Posterior cingulate gyrus (tissue), 11 donors: ENCODE measurements around the gene WDR19.
"Not testable (repeated sequence)": the region's sequence is repeated elsewhere in the genome, so short reads cannot be mapped to it uniquely, and the experiment has no call there.

ENCODE experiments used
- DNase-seq, 10 donors: peaks; one replicate each; pipeline versions ENCODE4 v3.0.0 to v3.0.0-alpha.2; 2020 to 2021; ENCODE audit warnings: mixed read lengths in 3 of 10
- intact Hi-C: fragments of 100-400 bp; cut with DNase I; formaldehyde crosslinking; loops from one replicate; pipeline ENCODE4 v1.15.1; 2023

WDR19 gene

DNA sequence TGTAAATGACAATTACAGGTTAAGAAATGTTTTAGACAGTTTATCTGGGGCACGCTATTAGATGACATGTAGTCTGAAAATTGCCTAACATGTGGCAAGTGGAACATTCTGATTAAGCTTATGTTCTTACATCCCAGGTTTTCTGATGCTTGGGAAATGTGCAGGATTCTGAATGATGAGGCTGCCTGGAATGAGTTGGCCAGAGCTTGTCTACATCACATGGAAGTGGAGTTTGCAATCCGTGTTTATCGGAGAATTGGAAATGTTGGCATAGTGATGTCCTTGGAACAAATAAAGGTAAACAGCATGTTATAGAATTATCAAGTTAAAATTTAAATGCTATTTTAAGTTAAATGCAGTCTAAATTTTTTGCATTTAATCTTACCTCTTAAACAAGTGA lies 49.3 kb downstream of the WDR19 start:
- intact Hi-C loops = no loop called here
- DNase-seq = no peak

DNA sequence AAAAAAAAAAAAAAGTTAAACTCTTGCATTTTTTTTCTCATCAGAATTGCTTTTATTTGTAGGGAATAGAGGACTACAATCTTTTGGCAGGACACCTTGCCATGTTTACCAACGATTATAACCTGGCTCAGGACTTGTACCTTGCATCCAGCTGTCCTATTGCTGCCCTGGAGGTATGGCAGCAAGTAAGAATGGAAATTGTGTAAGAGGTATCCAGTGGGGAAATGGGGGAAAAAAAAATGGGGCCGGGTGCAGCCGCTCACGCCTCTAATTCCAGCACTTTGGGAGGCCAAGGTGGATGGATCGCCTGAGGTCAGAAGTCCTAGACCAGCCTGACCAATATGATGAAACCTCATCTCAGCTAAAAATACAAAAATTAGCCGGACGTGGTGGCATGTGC lies 49.8 kb downstream of the WDR19 start:
- no peak for DNase-seq
- intact Hi-C loops = no loop called here

DNA sequence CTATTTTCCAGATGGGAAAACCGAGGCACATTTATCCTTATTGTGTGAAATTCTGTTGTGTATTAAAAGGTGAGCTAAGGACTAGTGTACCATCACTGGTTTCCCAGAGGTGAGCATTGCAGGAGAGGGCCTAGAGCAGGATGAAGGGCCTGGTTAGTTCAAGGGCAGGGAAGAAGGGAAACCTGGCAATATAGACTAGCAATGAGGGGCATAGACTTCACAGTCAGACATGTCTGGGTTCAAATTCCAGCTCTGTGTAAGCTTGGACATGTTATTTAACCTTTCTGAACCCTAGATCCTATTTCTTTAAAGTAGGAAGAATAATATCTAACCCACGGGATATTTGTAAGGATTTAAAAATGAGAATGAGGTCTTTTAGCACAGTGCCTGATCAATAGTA lies 50.8 kb downstream of the WDR19 start:
- DNase-seq = no peak

DNA sequence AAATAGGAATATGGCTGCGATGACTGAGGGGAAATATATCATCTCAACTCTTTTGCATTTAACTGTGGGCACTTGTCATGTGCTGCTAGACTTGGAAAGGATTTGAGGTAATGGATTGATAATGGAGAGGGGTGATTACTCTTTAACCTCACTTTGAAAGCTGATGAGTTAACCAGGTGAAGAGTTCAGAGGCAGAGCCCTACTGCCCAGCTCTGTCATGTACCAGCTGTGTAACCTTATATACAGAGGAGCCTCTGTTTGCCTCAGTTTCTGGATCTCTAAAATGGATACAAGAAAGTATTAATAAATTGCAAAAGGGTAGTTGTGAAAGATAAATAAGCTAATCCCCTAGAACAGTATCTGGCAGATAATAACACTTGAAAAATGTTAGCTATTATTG lies 51.5 kb downstream of the WDR19 start:
- intact Hi-C loops = no loop called here
- DNase-seq = no peak

More for the DNA sequence above, 50.8 kb downstream of the WDR19 start:
- intact Hi-C loops = no loop called here

DNA sequence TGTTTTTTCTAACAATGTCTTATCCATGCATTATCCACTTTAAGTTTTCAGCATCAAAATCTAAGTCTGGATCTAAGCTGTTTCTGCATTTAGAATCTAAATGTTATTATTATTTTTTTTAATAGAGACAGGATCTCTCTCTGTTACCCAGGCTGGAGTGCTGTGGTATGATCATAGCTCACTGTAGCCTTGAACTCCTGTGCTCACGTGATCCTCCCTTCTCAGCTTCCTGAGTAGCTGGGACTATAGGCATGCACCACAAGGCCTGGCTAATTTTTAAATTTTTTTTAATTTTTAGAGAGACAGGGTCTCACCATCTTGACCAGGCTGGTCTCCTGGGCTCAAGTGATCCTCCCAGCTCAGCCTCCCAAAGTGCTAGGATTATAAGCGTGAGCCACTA lies 52.7 kb downstream of the WDR19 start:
- intact Hi-C loops = no loop called here
- DNase-seq = no peak

DNA sequence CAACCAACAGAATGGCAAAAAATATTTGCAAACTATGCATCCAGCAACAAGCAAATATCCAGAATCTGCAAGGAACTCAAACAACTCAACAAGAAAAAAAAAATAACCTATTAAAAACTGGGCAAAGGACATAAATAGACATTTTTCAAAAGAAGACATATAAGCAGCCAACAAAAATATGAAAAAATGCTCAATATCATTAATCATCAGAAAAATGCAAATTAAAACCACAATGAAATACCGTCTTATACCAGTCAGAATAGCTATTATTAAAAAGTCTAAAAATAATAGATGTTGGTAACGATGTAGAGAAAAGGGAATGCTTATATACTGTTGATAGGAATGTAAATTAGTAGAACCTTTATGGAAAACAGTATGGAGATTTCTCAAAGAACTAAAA lies 53.4 kb downstream of the WDR19 start:
- intact Hi-C loops = no loop called here
- no peak for DNase-seq

DNA sequence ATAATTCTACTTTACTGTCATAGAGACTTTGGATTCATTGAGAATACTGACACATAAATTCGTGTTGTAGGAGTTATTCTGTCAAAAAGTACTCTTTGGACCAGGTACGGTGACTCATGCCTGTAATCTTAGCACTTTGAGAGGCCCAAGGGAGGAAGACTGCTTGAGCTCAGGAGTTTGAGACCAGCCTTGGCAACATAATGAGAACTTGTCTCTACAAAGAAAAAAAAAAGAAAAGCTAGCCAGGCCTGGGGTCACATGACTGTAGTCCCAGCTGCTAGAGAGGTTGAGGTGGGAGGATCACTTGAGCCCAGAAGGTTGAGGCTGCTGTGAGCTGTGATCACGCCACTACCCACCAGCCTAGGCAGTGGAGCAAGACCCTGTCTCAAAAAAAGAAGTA lies 54.9 kb downstream of the WDR19 start:
- DNase-seq = no peak
- intact Hi-C loops = no loop called here

DNA sequence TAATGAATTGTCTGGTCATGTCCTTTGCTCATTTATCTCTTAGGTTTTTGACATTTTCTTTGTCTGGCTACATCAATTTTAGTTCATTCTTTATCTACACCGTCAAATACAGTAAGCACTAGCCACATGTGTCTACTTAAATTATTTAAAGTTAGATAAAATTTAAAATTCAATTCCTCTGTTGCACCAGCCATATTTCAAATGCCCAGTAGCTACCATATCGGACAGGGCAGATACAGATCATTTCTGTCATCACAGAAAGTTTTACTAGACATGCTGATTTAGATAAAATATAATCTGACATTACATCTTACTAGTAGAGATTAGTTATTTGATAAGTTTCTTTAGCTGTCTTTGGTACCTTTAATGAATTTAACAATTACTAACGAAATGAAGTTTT lies 61.1 kb downstream of the WDR19 start:
- no peak for DNase-seq
- intact Hi-C loops = no loop called here

DNA sequence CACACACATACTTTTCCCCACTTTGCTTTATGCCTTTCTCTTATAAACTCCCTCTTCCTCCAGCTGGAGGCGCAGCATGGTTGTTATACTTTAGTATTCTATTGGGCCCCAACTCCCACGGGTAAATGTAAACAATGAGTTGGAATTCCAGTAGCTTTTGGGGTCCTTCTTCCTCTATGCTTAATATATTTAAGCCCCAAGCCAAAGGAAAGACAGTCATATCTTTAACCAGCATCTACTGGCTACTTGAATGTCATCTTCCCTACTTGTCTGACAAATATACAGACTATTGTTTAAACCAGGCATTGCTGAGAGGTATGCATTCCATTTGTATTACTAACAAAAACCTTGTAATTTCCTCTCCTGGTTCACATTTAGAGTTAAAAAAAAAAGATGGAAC lies 72.9 kb downstream of the WDR19 start:
- DNase-seq = no peak
- intact Hi-C loops = no loop called here

DNA sequence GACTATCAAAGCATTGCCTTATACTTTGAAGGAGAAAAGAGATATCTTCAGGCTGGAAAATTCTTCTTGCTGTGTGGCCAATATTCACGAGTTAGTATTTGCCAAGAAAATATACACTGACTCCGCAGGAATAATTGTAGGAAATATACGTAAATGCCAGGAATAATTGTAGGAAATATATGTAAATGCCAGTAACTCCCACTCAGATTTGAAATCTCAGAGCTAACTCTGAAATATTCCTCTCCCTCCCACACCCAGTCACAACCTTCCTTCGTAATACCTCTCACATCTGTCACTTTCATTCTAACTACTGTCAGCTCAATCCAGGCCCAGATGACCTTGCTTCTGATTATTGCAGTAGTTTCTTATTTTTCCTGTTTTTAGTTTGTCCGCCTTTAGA lies 73.5 kb downstream of the WDR19 start:
- intact Hi-C loops = no loop called here
- DNase-seq = no peak

DNA sequence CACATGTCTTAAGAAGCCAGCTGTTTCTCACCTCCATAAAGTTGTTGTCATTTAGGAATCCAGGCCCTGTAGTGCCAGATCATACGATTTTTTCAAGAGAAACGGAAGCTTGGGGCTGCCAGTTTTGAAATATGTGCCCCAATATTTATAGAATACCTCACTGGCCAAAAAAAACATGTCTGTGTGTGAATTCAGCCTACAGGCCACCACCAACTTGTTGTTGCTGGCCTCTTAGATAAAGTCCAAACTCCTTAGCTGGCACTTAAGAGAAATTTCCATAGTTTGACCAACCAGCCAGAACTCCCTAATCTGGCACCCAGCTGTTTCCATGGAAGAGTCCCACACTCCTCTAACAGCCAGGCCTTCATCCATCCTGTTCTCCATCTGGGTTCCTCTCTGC lies 74.1 kb downstream of the WDR19 start:
- DNase-seq = no peak
- intact Hi-C loops = no loop called here

DNA sequence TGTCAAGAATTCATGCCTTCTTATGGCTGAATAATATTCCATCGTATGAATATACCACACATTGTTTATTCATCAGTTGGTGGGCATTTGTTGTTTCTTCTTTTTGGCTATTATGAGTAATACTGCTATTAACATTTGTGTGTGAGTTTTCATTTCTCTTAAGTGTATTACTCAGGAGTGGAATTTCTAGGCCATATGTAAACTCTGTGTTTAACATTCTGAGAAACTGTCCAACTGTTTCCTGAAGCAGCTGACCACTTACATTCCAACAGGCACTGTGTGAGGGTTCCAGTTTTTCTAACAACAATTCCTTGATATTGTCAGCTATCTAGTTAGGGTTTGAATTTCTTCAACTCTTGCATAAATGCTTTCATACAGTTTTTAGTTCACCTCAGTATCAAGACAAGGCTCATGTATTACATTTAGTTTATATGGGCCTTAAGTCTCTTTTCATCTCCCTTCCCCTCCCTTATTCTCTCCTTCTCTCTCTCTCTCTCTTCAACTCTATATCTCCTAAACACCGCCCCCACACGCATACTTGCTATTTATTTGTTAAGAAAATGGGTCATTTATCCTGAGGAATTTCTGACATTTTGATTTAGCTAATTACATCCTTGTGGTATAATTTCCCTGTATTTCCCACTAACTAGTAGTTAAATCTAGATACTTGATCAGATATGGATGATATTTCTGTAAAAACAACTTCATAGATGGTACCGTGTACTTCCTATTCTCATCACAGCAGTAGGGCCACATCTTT lies 77.4 kb downstream of the WDR19 start:
- DNase-seq = no peak
- intact Hi-C loops = no loop called here

DNA sequence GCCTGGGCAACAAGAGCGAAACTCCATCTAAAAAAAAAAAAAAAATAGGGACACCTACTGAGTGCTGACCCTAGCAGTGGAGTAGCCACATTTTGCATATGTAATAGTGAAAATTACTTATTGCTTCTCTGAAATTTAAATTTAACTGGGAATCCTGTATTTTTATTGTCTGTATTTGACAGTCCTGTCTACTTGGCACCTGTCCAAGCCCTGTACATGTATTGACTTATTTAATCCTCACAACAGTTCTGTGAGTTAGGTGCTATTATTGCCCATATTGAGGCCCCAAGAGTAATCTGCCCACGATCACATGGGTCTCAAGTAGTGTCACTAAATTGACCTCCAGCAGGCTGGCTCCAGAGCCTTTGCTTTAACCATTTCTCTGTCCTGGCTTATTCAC lies 81.6 kb downstream of the WDR19 start:
- intact Hi-C loops = no loop called here
- DNase-seq = no peak

DNA sequence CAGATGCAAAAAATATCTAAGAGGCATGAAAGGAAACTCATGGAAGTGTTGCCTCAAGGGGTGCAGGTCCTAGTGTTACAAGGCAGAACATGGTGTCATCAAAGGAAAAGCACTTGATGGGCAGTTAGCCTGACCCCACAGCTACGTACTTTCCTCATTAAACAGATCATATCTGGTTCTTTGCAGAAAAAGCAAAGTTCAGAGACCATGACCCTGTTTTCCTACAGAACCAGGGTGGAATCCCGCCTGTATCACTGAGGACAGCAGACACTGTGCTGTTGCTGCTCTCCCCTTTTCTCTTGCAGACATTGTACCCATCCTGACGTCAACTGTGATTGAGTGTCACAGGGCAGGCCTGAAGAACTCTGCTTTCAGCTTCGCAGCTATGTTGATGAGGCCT lies 92.2 kb downstream of the WDR19 start:
- intact Hi-C loops = no loop called here
- DNase-seq = no peak

DNA sequence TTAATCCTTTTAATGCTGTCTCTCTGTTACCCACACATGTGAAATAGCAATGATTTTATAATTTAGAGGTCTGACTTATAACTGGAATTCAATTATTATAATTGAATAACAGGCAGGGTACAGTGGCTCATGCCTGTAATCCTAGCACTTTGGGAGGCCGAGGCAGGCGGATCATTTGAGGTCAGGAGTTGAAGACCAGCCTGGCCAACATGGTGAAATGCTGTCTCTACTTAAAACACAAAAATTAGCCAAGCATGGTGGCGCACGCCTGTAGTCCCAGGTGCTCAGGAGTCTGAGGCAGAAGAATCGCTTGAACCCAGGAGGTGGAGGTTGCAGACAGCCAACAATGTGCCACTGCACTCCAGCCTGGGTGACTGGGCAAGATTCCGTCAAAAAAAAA lies 95.3 kb downstream of the WDR19 start:
- DNase-seq, intact Hi-C loops: not testable (repeated sequence)

DNA sequence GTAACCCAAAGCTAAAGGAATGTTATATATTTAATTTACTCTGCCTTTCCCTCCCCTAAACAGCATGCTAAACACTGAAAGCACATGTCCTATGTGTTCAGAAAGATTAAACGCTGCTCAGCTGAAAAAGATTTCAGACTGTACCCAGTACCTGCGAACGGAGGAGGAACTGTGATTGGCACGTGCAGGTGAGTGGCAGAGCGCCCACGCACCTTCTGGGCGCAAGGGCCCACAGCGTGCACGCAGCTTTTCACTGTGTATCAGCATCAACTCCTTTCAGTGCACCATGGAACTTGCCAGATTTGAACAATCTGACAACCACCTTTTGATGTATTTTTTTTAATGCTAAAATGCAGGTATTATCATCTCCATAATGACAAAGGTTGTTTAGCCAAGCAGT lies 96.1 kb downstream of the WDR19 start:
- intact Hi-C loops = no loop called here
- peak in 6 of 10 donors; percentile 17 to 84 (median 35) for DNase-seq

DNA sequence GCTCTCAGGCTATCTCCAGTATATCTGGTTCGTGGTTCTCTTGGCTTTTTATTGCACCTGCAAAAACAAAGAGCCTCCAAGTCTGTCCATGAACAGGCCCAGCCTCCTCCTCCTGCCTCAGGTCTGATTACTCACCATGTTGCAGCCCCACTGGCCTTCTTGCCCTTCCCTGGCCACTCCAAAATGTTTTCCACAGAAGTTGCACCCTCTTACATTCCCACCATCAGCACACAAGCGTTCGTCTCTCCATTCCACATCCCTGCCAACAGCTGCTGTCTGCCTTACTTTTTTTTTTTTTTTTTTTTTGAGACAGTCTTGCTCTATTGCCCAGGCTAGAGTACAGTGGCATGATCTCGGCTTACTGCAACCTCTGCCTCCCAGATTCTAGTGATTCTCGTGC lies 97.1 kb downstream of the WDR19 start:
- DNase-seq = no peak

DNA sequence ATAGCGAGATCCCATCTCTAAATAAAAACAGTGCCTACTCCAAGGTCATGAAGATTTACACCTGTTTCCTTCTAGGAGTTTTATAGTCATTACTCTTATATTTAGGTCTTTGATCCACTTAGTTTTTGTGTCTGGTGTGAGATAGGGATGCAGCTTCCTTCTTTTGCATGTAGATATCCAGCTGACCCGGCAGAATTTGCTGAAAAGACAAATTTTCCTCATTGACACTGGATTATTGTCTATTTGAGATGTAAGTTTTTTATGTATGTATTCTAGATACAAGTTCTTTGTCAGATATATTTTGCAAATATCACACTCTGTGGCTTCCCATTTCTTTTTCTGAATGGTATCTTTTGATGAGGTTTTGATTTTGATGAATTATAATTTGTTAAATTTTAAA lies 98.4 kb downstream of the WDR19 start:
- intact Hi-C loops = no loop called here
- DNase-seq = no peak

More for the DNA sequence above, 97.1 kb downstream of the WDR19 start:
- intact Hi-C loops = no loop called here

DNA sequence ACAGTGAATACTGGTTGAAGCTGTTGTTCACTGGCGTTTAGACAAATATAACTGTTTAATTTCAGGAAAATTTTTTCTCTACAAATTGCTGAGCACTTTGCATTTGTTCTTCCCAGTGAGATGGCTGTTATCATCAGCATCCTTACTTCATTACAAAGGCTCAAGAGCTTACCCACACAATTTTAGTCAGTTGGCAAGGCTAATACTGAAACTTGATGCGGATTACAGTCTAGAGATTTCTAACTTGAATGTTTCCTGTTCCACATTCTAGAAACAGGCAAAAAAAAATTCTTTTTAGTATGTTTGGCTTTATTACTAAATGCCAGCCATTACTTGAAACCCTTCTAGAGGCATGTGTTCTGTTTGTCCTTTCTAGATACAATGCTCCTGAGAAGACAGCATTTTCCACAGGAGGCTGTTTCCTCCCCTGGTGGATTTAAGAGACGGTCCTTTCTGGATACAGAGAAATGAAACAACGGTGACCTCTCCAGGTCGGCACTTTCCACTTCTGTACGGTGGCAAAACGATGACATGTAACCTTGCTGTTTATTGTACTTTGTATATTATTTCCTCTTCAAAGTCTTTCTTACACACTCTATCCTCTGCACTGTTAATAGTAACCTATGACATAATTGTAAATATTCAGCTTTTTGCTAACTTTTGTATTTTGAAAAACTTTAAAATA lies 102.9 kb downstream of the WDR19 start:
- DNase-seq = no peak

DNA sequence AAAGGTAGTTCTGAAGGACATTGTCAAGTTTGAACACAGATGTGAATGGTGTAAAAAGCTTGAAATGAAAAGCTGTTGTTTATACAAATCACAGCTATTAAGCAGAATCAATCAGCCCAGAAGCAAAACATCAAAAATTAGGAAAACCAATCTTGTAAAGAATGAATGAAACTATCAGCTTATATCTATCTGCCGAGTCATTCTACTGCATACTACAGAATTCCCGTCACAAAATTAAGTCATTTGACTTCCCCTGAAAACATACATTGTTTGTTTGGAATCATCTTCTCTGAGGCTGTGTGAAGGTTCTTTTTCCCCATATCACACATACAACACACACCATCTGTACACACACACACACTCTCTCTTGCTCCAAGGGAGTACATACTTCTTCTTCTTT lies 103.5 kb downstream of the WDR19 start:
- intact Hi-C loops = no loop called here
- no peak for DNase-seq

More for the DNA sequence above, 102.9 kb downstream of the WDR19 start:
- intact Hi-C loops = no loop called here

DNA sequence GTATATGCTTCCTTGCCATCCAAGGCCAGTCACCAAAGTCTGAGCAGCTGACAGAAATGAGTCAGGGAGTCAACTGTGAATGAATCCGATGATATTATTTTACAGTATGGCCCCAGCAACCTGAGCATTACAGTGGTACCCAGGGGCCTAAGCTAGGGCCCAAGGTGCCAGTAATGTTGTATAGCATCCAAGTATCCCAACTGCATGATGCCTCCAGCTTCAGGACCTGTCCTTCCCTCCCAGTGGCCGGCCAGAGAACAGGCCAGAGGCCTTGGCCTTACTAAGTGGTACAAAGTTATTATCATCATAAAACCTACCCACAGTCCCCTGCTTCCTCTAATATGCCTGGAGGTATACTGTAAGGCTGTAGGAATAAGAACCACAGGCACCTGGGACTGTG lies 103.9 kb downstream of the WDR19 start:
- intact Hi-C loops = no loop called here

DNA sequence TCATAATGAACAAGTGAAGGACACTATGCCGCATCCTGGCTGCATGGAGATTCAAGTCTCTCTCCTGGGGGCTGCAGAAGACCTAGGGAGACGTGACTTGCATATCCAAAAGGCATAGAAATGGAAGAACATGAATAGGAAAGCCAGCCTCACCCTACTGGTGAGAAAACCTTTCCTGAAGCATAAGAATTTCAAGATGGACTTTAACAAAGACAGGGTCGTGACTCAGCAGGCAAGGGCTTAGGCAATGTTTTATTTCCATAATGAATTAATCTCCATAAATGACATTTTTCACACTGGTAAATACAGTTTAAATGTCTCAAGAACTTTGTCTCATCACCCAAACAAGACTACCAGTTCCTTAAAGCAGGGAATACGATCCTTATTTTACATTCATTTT lies 104.9 kb downstream of the WDR19 start:
- DNase-seq = no peak
- intact Hi-C loops = no loop called here

More for the DNA sequence above, 103.9 kb downstream of the WDR19 start:
- no peak for DNase-seq
